HuH-7.5 (cell line): Measurements from ENCODE around the gene MFSD6L.

Experiments used
- DNase-seq: peaks from one replicate; pipeline ENCODE4 v3.0.0; 2011; ENCODE audit warnings: low spot score

The MFSD6L gene

GRCh38 chr17:8798846-8799569 lies at the start of gene MFSD6L:
Gene MFSD6L, minus strand, starts transcription at chr17:8799365. Its CDS starts 245 bp downstream, at chr17:8799120.
- no peak for DNase-seq

GRCh38 chr17:8847891-8848290 lies 48.7 kb upstream of the MFSD6L start:
- no peak for DNase-seq

GRCh38 chr17:8846768-8847211 lies 47.6 kb upstream of the MFSD6L start:
- DNase-seq: no peak

- no peak for DNase-seq
Measured at GRCh38 chr17:8844229-8845218, 45.4 kb upstream of the MFSD6L start.

- DNase-seq: no peak
Measured at GRCh38 chr17:8843344-8843743, 44.2 kb upstream of the MFSD6L start.

GRCh38 chr17:8841844-8842243 lies 42.7 kb upstream of the MFSD6L start:
- DNase-seq: no peak

GRCh38 chr17:8839410-8839935 lies 40.3 kb upstream of the MFSD6L start:
- no peak for DNase-seq

GRCh38 chr17:8838551-8839095 lies 39.5 kb upstream of the MFSD6L start:
- no peak for DNase-seq

- no peak for DNase-seq
Measured at GRCh38 chr17:8837563-8838075, 38.5 kb upstream of the MFSD6L start.

GRCh38 chr17:8836821-8837562 lies 37.8 kb upstream of the MFSD6L start:
- no peak for DNase-seq

GRCh38 chr17:8835631-8836364 lies 36.6 kb upstream of the MFSD6L start:
- DNase-seq: no peak

GRCh38 chr17:8835106-8835505 lies 35.9 kb upstream of the MFSD6L start:
- DNase-seq: no peak

- DNase-seq: no peak
Measured at GRCh38 chr17:8832711-8833352, 33.7 kb upstream of the MFSD6L start.

GRCh38 chr17:8831234-8831849 lies 32.2 kb upstream of the MFSD6L start:
- DNase-seq: no peak

GRCh38 chr17:8830141-8830540 lies 31.0 kb upstream of the MFSD6L start:
- no peak for DNase-seq

- DNase-seq: no peak
Measured at GRCh38 chr17:8829036-8829941, 30.1 kb upstream of the MFSD6L start.

- DNase-seq: no peak
Measured at GRCh38 chr17:8828517-8828875, 29.3 kb upstream of the MFSD6L start.

- no peak for DNase-seq
Measured at GRCh38 chr17:8826808-8827435, 27.8 kb upstream of the MFSD6L start.
